H1 (cell line): ENCODE data around the gene RNASEH2A. TPM values are rescaled to one million over a fixed set of nuclear protein-coding genes. Genes with fewer than 3 reads are reported as not detected.

ENCODE experiments used
- CTCF ChIA-PET: fragments of 300-600 bp; sonication (Branson Sonifier 250); formaldehyde crosslinking; loops from one replicate; lab custom pipeline; 2021; ENCODE audit not compliant: partially characterized antibody; lab: Charles Lee
- POLR2A ChIA-PET: fragments of 300-600 bp; sonication (Branson Sonifier 250); formaldehyde crosslinking; loops from one replicate; lab custom pipeline; 2021; ENCODE audit warnings: inconsistent platforms; ENCODE audit not compliant: partially characterized antibody; lab: Charles Lee
- DNase-seq, 2 experiments: peaks; one replicate each; pipeline versions ENCODE4 v3.0.0 to v3.0.0-alpha.2; 2010 to 2022; ENCODE audit warnings: low spot score in 2 of 2, low read depth in 1 of 2, mixed read lengths in 1 of 2
- FAIRE-seq: peaks from 2 replicates; lab custom pipeline; 2011; peaks lifted over from hg19 to GRCh38; lab: Jason Lieb, UNC
- H2AFZ ChIP-seq: 2 replicates; pipeline ENCODE4 v1.8.1; 2012; ENCODE audit warnings: low read length, inconsistent platforms
- H2AK5ac ChIP-seq: 2 replicates; pipeline ENCODE4 v1.6.1; 2013; ENCODE audit warnings: low read depth, low read length
- H2BK120ac ChIP-seq: replicated peaks from 2 replicates; pipeline ENCODE3; 2013; ENCODE audit warnings: low read depth, low read length, inconsistent platforms
- H2BK12ac ChIP-seq: 2 replicates; pipeline ENCODE4 v1.6.1; 2013; ENCODE audit warnings: low read depth, low read length
- H2BK15ac ChIP-seq: 2 replicates; pipeline ENCODE4 v1.6.1; 2013; ENCODE audit warnings: low read length
- H2BK20ac ChIP-seq: 2 replicates; pipeline ENCODE4 v1.6.1; 2013; ENCODE audit warnings: low read length
- H2BK5ac ChIP-seq: 2 replicates; pipeline ENCODE4 v1.6.1; 2013; ENCODE audit warnings: low read depth, low read length
- H3K14ac ChIP-seq: 2 replicates; pipeline ENCODE4 v1.6.1; 2013; ENCODE audit warnings: inconsistent platforms; ENCODE audit not compliant: insufficient read length
- H3K18ac ChIP-seq: 2 replicates; pipeline ENCODE4 v1.6.1; 2013; ENCODE audit warnings: low read length; ENCODE audit errors: extremely low read depth
- H3K23ac ChIP-seq: 2 replicates; pipeline ENCODE4 v1.6.1; 2013; ENCODE audit warnings: inconsistent platforms; ENCODE audit not compliant: insufficient read length
- H3K23me2 ChIP-seq: 2 replicates; pipeline ENCODE4 v1.6.1; 2013; ENCODE audit warnings: low read depth, low read length
- H3K27ac ChIP-seq: 2 replicates; pipeline ENCODE4 v1.6.1; 2011; ENCODE audit warnings: low read depth, low read length, inconsistent platforms
- H3K27me3 ChIP-seq, 4 experiments: replicated peaks in 1 of 4; 1 replicate in 1 of 4; 2 replicates in 3 of 4; pipeline versions ENCODE4 v1.6.1 to v1.8.1; 2011 to 2013; ENCODE audit warnings: low read length in 3 of 4, mild to moderate bottlenecking in 3 of 4, inconsistent platforms in 2 of 4, mixed read lengths in 2 of 4, moderate library complexity in 1 of 4; ENCODE audit not compliant: control insufficient read depth in 3 of 4, insufficient read depth in 3 of 4; ENCODE audit errors: extremely low read depth in 1 of 4
- H3K36me3 ChIP-seq, 4 experiments: 2 replicates each; pipeline versions ENCODE4 v1.6.1 to v1.8.1; 2011 to 2013; ENCODE audit warnings: mild to moderate bottlenecking in 4 of 4, low read length in 3 of 4, moderate library complexity in 2 of 4, control low read depth in 1 of 4, inconsistent platforms in 1 of 4; ENCODE audit not compliant: insufficient read depth in 4 of 4, control insufficient read depth in 2 of 4
- H3K4ac ChIP-seq: replicated peaks from 2 replicates; pipeline ENCODE3; 2013; ENCODE audit warnings: low read length, low read depth, mixed read lengths, inconsistent platforms; ENCODE audit not compliant: insufficient read length
- H3K4me1 ChIP-seq, 4 experiments: replicated peaks in 1 of 4; 1 replicate in 1 of 4; 2 replicates in 3 of 4; pipeline versions ENCODE4 v1.6.1 to v1.8.1; 2011 to 2013; ENCODE audit warnings: low read length in 3 of 4, inconsistent platforms in 2 of 4, mixed read lengths in 1 of 4; ENCODE audit not compliant: insufficient read depth in 4 of 4, control insufficient read depth in 3 of 4
- H3K4me2 ChIP-seq, 2 experiments: 2 replicates each; pipeline versions ENCODE4 v1.6.1 to v1.8.1; 2011 to 2013; ENCODE audit warnings: low read depth in 2 of 2, low read length in 2 of 2, control low read depth in 1 of 2, inconsistent platforms in 1 of 2, mild to moderate bottlenecking in 1 of 2; ENCODE audit not compliant: insufficient read depth in 1 of 2
- H3K4me3 ChIP-seq, 4 experiments: fragments of 200-600, 300-600 bp in 1 of 4; sonication (generic), shearing (Covaris generic), sonication (Bioruptor Twin) in 1 of 4; 2 replicates each; pipeline versions ENCODE4 v1.5.1 to v1.8.1; 2011 to 2016; ENCODE audit warnings: low read length in 4 of 4, low read depth in 3 of 4, control low read depth in 2 of 4, inconsistent platforms in 2 of 4, mild to moderate bottlenecking in 2 of 4, mixed read lengths in 1 of 4, moderate library complexity in 1 of 4; ENCODE audit not compliant: insufficient read depth in 2 of 4; ENCODE audit errors: extremely low read depth in 1 of 4
- H3K56ac ChIP-seq: replicated peaks from 2 replicates; pipeline ENCODE3; 2013; ENCODE audit warnings: low read depth, mild to moderate bottlenecking, mixed read lengths, low read length, inconsistent platforms; ENCODE audit not compliant: insufficient read length
- H3K79me1 ChIP-seq: 2 replicates; pipeline ENCODE4 v1.6.1; 2013; ENCODE audit warnings: low read depth, low read length, control low read depth
- H3K79me2 ChIP-seq, 2 experiments: 2 replicates each; pipeline versions ENCODE4 v1.6.1 to v1.8.1; 2012 to 2013; ENCODE audit warnings: low read length in 2 of 2, mild to moderate bottlenecking in 2 of 2, inconsistent platforms in 1 of 2; ENCODE audit not compliant: insufficient read depth in 2 of 2, control insufficient read depth in 1 of 2
- H3K9ac ChIP-seq, 4 experiments: replicated peaks in 1 of 4; 1 replicate in 1 of 4; 2 replicates in 3 of 4; pipeline versions ENCODE4 v1.6.1 to v1.8.1; 2011 to 2013; ENCODE audit warnings: low read depth in 3 of 4, low read length in 3 of 4, control low read depth in 2 of 4, mild to moderate bottlenecking in 2 of 4, moderate library complexity in 2 of 4, inconsistent platforms in 1 of 4; ENCODE audit errors: extremely low read depth in 1 of 4
- H3K9me3 ChIP-seq, 2 experiments: 2 replicates each; pipeline versions ENCODE4 v1.6.1 to v1.8.1; 2012 to 2013; ENCODE audit warnings: mild to moderate bottlenecking in 2 of 2, moderate library complexity in 2 of 2, control low read depth in 1 of 2, inconsistent platforms in 1 of 2, low read depth in 1 of 2, low read length in 1 of 2, mixed read lengths in 1 of 2; ENCODE audit not compliant: insufficient read depth in 2 of 2
- H4K20me1 ChIP-seq, 2 experiments: replicated peaks in 1 of 2; 2 replicates each; pipeline versions ENCODE3 to v1.8.1; 2011 to 2013; ENCODE audit warnings: inconsistent platforms in 2 of 2, low read length in 2 of 2, mild to moderate bottlenecking in 1 of 2; ENCODE audit not compliant: insufficient read depth in 2 of 2, control insufficient read depth in 1 of 2
- H4K5ac ChIP-seq: 2 replicates; pipeline ENCODE4 v1.6.1; 2013; ENCODE audit warnings: low read length, low read depth, mixed read lengths, inconsistent platforms; ENCODE audit not compliant: insufficient read length
- H4K8ac ChIP-seq: 2 replicates; pipeline ENCODE4 v1.8.0; 2013; ENCODE audit warnings: mild to moderate bottlenecking, moderate library complexity, low read length, inconsistent platforms; ENCODE audit not compliant: insufficient read depth; ENCODE audit errors: extremely low read depth
- H4K91ac ChIP-seq: replicated peaks from 2 replicates; pipeline ENCODE3; 2013; ENCODE audit warnings: low read length, mixed read lengths, inconsistent platforms; ENCODE audit not compliant: insufficient read length
- WGBS, 2 experiments: shearing (Covaris generic) in 1 of 2; methylation state at CpG; one replicate each; pipeline versions ENCODE4 v1.1.6 to v1.1.7; 2013 to 2015; ENCODE audit warnings: low lambda C conversion rate in 2 of 2, mixed read lengths in 2 of 2, inconsistent platforms in 1 of 2, low coverage in 1 of 2, missing lambda C conversion rate in 1 of 2; ENCODE audit not compliant: insufficient replicate concordance in 2 of 2, insufficient coverage in 1 of 2, insufficient read length in 1 of 2; ENCODE audit errors: extremely low coverage in 1 of 2, missing lambda C conversion rate in 1 of 2; 5-methylcytosine and 5-hydroxymethylcytosine counted together
- polyA plus RNA-seq, 7 experiments: library from polyadenylated mRNA; depleted of rRNA in 3 of 7; stranded (reverse) in 5 of 7; unstranded in 2 of 7; fragments of >200 nt in 5 of 7; fragments of 200-250 nt in 2 of 7; gene quantifications; 1 replicate in 5 of 7; 2 replicates in 1 of 7; 4 replicates in 1 of 7; pipeline versions ENCODE4 v1.2.1 to v1.2.3, GENCODE V29; 2011 to 2013; ENCODE audit warnings: missing spikeins in 2 of 7, mixed read lengths in 2 of 7
- total RNA-seq: library from RNA; stranded (reverse); fragmentation: NEBNext Ultra II Directional; extraction: Animal tissue kit (Norgen Biotek cat#: 25700); gene quantifications from 2 replicates; pipeline ENCODE4 v1.2.1, GENCODE V29; 2021
- TF ChIP-seq, protein P1 (sequence below): IDR thresholded peaks from 2 replicates; pipeline ENCODE4 v1.6.1; 2012; ENCODE audit warnings: inconsistent platforms

Gene RNASEH2A
- total and polyA plus RNA-seq, 2 of the 8 experiments (the other 6 are each of a cell fraction or from before 2014, with no cell fraction given): 67.5 to 120 TPM

DNA sequence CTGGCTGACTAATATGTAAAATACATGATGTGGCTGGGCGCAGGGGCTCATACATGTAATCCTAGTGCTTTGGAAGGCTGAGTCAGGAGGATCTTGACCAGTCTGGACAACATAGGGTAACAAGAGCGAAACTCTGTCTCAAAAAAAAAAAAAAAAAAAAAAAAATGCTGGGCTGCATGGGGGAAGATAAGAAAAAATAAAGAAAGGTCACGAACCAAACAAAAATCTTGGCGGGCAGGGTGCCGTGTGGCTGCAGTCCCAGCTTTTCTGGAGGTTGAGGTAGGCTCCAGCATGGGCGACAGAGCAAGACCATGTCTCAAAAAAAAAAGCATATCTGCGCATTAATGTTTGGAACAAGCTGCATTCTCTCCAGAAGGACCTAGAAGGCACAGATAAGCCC, 8.7 kb downstream of the RNASEH2A start:
- 93% methylated on average over 6 of the region's 7 CpGs; no CpG with 5 or more reads in 1 of the 2 experiments for WGBS, 2 experiments
- no peak overlapping the region for H3K18ac ChIP-seq
- peaks cover 0 to 4% of the 10 kb centered on the region in 2 experiments for H4K20me1 ChIP-seq
- FAIRE-seq (no peak), DNase-seq (no peak)
- H4K8ac ChIP-seq: no peak overlapping the region
- H3K4me3 ChIP-seq: no peak overlapping the region
- no peaks in the 10 kb centered on the region for H3K4me1 ChIP-seq
- no peak overlapping the region for H3K4ac ChIP-seq
- no peak overlapping the region for H3K27ac ChIP-seq
- POLR2A ChIA-PET: interaction anchor here (0.5 to 1.9 kb wide), 8 partner anchors 9 to 121 kb away, joined by 3 to 7 read pairs (median 4); partner anchors contain the start of genes GET3, JUNB and RNASEH2A
- CTCF ChIA-PET: interaction anchor here (0.6 to 1.5 kb wide), 5 partner anchors 8 to 55 kb away, joined by 3 to 6 read pairs (median 3); partner anchors contain the start of gene RNASEH2A
- no peak overlapping the region for H2BK15ac ChIP-seq
- H3K23ac ChIP-seq: no peak overlapping the region
- no peak overlapping the region for H2BK20ac ChIP-seq
- H2BK120ac ChIP-seq: no peak overlapping the region
- no peak overlapping the region for H4K5ac ChIP-seq
- no peaks in the 10 kb centered on the region for H3K23me2 ChIP-seq
- no peaks in the 10 kb centered on the region for H3K79me1 ChIP-seq
- H3K27me3 ChIP-seq: no peaks in the 10 kb centered on the region
- H2AK5ac ChIP-seq: no peak overlapping the region
- H3K9me3 ChIP-seq: no peaks in the 10 kb centered on the region
- no peak overlapping the region for H2BK5ac ChIP-seq
- H3K56ac ChIP-seq: no peak overlapping the region
- H2BK12ac ChIP-seq: no peak overlapping the region
- no peaks in the 10 kb centered on the region for H3K79me2 ChIP-seq
- no peak overlapping the region for H3K9ac ChIP-seq
- peaks cover 6 to 38% (median 18%) of the 10 kb centered on the region in 4 experiments; a peak in 6 of 8 replicates for H3K36me3 ChIP-seq
- H2AFZ ChIP-seq: no peak overlapping the region
- no peak overlapping the region for H4K91ac ChIP-seq
- no peak overlapping the region for H3K14ac ChIP-seq
- H3K4me2 ChIP-seq: no peak overlapping the region
- TF ChIP-seq, protein P1, sequence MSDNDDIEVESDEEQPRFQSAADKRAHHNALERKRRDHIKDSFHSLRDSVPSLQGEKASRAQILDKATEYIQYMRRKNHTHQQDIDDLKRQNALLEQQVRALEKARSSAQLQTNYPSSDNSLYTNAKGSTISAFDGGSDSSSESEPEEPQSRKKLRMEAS: no peak
